GM19025 (cell line): ENCODE results near the gene DFFA.

Source experiments
- ATAC-seq: cut with Tn5 transposase; IDR thresholded peaks from one replicate; pipeline ENCODE4 v1.9.1; 2021; ENCODE audit warnings: mild to moderate bottlenecking, low read depth, moderate library complexity; ENCODE audit not compliant: unreplicated experiment

Gene DFFA, protein sequence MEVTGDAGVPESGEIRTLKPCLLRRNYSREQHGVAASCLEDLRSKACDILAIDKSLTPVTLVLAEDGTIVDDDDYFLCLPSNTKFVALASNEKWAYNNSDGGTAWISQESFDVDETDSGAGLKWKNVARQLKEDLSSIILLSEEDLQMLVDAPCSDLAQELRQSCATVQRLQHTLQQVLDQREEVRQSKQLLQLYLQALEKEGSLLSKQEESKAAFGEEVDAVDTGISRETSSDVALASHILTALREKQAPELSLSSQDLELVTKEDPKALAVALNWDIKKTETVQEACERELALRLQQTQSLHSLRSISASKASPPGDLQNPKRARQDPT

GRCh38 chr1:10472220-10473144 is at the start of gene DFFA:
TSS of gene DFFA (minus strand) at chr1:10472529. CDS start at chr1:10472458, 71 bp downstream.
- ATAC-seq, result peak; percentile 76

DNA sequence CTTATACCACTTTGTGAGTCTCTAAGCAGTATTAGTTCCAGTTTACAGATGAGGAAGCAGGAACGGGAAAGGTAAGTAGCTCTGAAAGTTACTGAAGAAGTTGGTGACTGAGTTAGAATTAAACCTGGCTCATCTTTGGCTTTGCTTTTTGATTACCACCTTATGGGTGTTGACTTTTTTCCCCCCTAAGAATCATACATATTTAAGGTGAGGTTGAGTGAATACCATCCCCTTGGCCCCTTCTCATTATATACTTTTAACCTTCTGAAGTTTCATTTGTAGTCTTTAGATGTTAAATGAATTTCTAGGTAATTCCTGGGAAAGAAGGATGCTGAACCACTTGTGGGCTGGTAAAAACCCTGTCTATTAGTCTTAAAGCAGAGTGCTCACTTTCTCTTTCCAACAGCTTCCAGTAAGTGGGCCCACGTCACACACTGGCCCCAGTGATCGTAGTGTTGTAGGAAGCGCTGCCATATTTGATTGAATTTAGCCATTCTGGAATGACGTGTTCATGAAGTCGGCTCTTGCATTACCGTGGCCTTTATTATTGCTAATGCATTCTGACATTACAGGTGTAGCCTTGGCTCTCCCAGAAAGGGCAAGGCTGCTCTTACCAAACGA is 49.3 kb upstream of the DFFA start:
- no peak for ATAC-seq

GRCh38 chr1:10520952-10521351 is 48.6 kb upstream of the DFFA start:
- ATAC-seq, result no peak

GRCh38 chr1:10520497-10520896 is 48.2 kb upstream of the DFFA start:
- ATAC-seq, result no peak

GRCh38 chr1:10519016-10519417 is 46.7 kb upstream of the DFFA start:
- no peak for ATAC-seq

DNA sequence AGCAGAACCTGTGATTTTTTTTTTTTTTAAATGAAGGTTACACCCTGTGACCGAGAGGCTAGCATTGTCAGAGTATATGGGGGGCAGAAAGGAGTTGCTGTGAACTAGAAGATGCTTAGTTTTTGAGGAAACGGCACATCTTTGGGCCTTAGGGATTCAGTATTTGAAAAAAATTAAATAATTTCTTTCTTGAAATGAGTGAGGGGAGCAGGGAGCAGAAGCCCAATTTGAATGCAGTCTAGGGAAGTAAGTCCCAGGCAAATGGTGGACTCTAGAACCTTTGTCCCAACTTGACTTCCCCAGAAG is 45.3 kb upstream of the DFFA start:
- no peak for ATAC-seq

GRCh38 chr1:10516925-10517676 is 44.8 kb upstream of the DFFA start:
- no peak for ATAC-seq

DNA sequence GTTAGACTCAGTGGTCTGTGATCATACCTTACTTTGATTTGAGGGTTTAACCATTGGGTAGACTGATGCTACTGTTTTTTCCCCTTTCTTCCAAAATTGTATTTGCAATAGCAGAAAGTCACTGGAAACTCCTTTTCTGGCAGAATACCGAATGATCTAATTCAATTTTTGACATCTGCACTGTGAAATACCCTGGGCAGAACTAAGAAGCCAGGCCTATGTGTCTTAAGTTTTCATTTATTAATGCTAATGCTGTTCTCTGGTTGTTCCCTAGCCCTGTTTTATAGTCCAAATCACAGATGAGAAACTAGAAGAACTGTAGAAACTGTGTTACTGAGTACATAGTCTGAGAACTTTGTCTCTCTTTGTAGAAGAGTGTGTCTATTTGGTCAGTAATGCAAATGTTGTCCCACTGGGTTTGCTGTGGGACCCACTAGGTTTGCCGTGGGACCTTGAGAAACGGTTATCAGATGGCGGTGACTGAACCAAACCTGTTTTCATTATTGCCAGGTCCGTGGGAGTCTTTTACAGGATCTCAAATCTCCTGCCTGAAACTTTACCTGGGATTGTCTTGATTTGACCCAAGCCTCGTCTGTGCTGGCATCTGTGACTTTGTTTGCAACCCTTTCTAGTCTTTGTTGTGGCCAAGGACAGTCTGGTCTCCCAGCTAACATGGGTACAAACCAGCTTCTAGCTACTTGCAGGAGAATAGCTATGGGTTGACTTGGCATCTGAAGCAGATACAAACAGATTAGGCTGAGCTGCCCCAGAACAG is 43.8 kb upstream of the DFFA start:
- no peak for ATAC-seq

DNA sequence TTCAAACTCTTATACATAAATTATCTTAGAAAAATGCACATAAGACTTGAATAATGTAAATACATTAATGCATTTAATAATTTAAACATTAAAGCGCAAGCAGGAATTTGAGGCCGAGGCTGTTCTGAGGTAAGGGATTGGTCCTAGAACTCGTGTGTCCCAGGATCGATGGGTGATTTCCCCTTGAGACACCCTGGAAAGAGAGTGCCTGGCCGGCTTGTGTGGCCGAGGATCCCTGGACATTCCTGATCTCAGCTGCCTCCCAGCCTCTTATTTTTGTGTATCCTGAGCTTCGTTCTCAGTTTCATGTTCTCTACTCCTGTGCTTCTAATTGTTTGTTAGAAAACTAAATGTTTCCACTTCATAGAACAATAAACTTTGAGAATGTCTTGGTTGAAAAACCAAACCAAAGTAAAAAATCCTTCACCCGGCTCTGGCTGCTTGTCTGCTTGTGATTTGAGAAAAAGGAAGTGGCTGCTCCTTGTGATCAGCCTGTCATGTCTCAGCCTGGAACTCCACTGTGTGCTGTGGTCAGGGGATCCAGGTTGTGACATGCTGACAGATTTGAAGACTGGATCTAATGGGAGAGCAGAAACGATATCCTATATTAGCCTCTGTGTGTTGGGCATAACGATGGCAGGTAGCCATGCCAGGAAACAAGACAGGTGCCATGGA is 43.1 kb upstream of the DFFA start:
- no peak for ATAC-seq

- no peak for ATAC-seq
Measured at GRCh38 chr1:10514490-10515235, 42.3 kb upstream of the DFFA start.

GRCh38 chr1:10513199-10513598 is 40.9 kb upstream of the DFFA start:
- no peak for ATAC-seq

DNA sequence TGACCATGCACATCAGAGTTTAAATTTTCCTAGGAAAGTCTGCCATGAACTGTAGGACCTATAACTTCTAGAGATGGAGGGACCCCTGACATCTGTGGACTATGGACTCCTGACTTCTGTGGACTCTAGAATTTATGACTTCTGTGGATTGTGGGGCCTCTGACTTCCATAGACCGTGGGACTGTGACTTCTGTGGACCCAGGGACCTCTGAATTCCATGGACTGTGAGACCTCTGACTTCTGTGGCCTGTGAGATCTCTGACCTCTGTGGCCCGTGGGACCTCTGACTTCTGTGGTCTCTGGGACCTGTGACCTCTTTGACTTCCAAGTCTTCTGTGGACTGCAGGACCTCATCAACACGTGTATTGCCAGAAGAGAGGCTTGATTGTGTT is 39.2 kb upstream of the DFFA start:
- ATAC-seq, result no peak

DNA sequence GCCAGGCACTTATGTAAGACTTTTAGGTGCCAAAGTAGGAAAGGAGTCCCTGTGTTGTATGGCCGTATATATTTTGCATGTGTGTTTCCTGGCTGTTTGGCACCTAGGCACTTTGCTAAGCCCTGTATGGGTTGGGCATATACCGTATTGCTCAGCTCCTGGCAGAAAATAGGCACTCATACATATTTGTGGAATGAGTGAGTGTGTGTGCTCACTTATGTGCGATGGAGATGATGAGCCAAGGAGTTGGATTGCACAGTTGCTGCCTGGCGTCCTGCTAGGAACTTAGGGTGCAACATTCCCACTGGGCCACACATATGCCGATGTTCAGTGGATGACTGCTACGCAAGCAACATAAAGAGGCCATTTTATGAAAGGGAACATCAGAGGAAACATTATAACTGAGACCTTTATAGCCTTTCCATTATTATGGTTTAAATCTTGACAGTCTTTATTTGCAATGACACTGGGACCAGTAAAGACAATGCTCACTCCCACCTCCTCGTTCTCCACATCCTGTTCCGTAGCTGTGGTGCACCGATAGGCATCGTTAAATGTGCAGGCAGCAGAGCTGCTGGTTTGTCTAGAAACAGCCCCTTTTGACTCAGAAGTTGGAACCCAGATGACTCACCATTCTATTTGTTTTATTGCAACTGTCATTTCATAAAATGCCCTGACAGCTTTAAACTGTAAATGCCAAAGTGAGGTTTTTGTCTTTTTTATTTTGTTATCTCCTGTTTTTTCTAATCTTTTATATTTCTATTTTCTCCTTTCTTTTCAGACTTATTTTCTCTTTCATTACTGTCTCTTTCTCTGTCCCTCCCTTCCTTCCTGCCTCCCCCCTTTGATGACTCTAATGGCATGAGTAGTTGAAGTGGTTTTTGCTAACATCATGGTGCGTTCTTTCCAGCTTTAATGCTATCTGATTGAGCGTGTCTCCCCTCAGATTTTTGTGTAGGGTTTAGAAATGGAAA is 38.5 kb upstream of the DFFA start:
- peak; percentile 77 for ATAC-seq

DNA sequence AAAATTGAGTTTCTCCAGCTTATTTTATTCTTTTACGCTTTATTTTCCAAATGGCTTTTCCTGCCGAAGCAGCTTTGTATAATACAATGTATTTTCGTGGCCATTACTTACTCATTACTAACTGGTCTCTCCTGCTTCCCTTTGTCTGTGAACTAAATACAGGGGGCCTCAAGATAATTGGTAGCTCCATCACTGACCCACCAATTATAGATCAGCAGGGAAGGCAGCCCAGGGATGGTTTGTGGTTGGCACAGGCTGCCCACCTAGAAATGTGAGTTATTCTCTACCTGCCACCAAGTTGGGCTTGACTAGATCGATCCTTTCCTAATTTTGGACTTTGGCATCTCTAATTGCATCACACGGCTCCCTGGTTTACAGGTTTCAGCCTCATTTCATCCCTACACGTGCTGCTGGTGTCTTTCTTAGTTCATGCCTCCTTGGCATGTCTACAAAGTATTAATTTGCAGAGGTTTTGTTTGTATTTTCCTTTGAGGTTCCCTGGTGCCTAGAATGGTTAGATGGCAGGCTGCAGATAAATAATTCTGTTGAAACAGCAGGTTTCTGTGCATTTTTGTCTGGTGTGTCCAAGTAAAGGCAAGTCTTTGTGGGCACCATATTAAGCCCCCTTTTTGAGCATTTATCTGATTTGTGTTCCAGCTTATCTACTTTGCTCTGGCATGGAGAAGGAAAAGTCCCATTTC is 37.6 kb upstream of the DFFA start:
- no peak for ATAC-seq

GRCh38 chr1:10508511-10508951 is 36.2 kb upstream of the DFFA start:
- ATAC-seq, result no peak

GRCh38 chr1:10507111-10507879 is 35.0 kb upstream of the DFFA start:
- ATAC-seq, result no peak
